HG03469 (cell line): ENCODE results near the gene FEM1C.

Experiments used
- ATAC-seq: cut with Tn5 transposase; IDR thresholded peaks from one replicate; pipeline ENCODE4 v1.9.1; 2021; ENCODE audit warnings: mild to moderate bottlenecking, moderate library complexity, moderate number of reproducible peaks; ENCODE audit not compliant: unreplicated experiment

The FEM1C gene

GRCh38 chr5:115522832-115523403 lies 21.7 kb downstream of the FEM1C start:
- no peak for ATAC-seq

- no peak for ATAC-seq
Observed at GRCh38 chr5:115520191-115520590, 24.4 kb downstream of the FEM1C start.

DNA sequence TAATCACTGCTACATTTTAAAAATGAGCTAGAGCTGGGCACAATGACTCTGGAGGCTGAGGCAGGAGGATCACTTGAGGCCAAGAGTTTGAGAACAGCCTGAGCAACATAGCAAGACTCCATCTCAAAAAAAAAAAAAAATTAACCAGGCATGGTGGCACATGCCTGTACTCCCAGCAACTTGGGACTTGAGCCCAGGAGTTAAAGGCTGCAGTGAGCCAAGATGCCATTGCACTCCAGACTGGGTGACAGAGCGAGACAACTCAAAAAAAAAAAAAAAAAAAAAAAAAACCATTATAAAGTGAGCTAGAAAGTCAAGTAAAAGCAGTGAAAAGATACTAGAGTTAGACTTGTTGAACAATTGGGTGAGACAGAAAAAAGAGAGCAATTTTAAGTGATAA lies 28.2 kb downstream of the FEM1C start:
- no peak for ATAC-seq

DNA sequence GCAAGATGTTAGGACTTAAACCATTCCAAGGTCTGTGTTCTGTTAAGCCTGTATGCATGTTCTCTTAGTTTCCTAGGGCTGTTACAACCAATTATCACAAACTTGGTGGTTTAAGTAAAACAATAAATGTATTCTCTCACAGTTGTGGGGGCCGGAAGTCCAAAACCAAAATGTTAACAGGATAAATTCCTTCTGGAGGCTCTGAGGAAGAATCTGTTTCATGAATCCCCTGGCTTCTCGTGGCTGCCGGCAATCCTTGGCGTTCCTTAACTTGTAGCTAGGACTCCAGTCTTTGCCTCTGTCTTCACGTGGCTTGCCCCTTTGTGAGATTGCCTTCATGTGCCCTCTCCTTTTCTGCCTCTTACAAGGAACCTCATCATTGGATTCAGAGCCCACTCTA lies 30.4 kb downstream of the FEM1C start:
- no peak for ATAC-seq

GRCh38 chr5:115511632-115512031 lies 32.9 kb downstream of the FEM1C start:
- no peak for ATAC-seq

- ATAC-seq: no peak
Observed at GRCh38 chr5:115510145-115510645, 34.4 kb downstream of the FEM1C start.

GRCh38 chr5:115509547-115509946 lies 35.0 kb downstream of the FEM1C start:
- no peak for ATAC-seq

DNA sequence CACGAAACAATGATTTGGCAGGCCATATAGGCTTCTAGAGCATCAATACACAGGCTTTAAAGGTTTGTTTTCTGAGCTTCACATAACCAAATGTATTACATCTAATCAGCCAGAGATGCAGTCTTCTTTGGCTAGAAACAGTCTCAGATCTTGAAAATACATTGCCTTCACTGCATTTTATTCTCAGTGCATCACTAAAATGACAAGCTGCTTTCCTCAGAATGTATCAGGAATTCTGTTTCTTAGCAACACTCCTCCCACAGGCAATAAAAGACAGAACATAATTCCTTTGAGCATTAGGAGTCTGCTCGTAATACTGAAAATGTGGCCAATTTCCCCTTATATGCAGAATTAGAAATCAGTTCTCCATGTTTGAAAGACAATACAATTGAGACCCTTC lies 36.9 kb downstream of the FEM1C start:
- ATAC-seq: no peak

DNA sequence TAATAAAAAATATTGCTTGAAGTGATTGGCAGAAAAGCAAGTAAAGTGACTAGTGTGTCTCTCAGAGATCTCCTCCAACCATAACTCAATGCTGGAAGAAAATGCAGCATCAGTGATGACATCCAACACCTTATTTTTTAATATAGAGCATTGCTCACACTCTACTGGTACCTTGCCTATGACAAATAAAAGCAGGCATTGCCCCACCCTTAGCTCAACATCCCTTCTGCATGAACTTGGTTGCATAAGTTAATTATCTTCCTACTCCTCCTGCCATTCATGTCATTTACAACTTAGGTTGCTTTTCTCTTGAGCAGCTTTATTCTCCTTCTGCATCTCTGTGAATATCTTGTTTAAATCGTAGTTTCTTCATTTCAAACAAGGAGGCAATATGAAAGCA lies 41.2 kb downstream of the FEM1C start:
- ATAC-seq: no peak

DNA sequence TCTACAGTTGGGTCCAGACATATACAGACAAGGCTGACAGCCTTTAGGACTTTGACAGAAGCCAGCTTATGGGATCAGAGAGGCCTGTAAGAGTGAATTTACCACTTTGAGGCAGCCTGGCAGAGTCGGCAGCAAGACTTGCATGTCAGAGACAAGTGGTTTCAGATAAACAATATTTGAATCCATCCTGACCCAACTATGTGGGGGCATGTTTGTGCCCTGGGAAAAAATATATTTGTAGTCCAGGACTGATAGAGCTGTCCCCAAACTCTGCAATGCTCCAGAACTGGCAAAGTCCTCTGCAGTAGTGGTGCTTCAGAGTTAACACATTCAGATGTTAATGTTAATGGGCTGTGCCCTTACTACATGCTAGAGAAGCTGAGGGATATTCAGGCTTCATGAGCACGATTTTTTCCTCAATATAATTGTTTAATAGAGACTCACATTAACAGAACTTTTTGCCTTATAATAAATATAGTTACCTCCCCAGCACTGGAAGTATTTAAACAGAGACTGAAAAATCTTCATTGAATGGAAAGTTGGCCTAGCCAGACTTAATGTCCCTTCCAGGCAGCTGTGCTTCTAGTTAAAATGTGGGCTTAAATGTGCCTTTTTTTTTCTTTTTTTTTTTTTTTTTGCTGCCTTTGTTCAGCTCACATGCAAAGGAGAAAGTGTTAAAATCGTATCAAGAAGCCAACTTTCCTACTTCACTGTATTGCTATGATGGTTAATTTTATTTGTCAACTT lies 42.9 kb downstream of the FEM1C start:
- ATAC-seq: no peak

GRCh38 chr5:115500225-115500624 lies 44.4 kb downstream of the FEM1C start:
- no peak for ATAC-seq

- no peak for ATAC-seq
Observed at GRCh38 chr5:115496936-115497576, 47.5 kb downstream of the FEM1C start.

DNA sequence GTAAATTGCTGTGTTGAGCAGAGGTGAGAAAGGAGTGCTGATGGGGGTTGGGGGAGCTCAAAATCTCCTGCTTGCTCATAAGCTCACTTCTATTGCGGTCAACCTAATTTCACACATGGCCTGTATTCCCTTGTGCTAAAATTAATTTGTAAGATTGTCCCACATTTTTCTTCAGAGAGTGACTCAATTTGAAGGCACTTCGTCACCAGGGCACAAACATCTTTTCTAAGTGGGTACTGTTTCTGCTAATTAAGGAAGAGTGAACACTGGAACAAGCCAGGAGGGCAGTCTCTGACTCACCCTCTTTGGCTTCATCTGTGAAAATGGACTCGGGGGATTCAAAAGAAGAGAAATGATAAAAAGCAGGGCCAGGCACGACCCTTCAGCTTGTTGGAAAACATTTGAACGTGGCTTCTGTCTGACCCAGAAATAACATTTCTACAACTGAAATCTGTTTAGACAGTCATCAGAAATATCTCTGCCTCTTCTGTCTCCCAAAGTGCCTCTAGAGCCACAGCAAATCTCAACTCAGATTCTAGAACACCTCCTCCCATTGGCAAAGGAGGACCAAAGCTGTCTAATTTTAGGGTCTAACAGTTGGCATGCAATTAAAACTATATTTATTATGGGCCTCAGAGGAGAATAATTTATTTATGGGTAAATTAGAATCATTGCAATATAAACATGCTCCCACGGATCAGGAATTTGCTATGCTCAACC lies 49.8 kb downstream of the FEM1C start:
- no peak for ATAC-seq

GRCh38 chr5:115490596-115490995 lies 54.0 kb downstream of the FEM1C start:
- ATAC-seq: no peak

- no peak for ATAC-seq
Observed at GRCh38 chr5:115489733-115490132, 54.8 kb downstream of the FEM1C start.

DNA sequence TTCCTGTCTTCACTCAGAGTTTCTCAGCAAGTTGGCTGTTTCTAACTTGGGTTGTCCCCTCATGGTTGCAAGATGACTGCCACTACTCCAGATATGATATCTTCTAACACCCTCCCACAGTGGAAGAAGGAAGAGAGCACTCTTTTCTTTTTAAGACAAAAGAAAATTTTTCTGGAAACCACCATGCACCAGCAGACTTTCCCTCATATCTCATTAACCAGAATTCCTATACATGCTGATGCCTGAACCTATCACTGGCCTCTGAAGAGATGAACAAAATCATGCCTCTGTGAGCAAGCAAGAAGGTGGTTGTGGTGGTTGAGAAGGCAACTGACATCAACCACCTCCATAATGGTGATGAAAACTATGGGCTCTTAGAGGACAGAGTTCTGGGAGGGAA lies 56.8 kb downstream of the FEM1C start:
- no peak for ATAC-seq

- ATAC-seq: no peak
Observed at GRCh38 chr5:115487168-115487567, 57.4 kb downstream of the FEM1C start.

- no peak for ATAC-seq
Observed at GRCh38 chr5:115486728-115487127, 57.8 kb downstream of the FEM1C start.

DNA sequence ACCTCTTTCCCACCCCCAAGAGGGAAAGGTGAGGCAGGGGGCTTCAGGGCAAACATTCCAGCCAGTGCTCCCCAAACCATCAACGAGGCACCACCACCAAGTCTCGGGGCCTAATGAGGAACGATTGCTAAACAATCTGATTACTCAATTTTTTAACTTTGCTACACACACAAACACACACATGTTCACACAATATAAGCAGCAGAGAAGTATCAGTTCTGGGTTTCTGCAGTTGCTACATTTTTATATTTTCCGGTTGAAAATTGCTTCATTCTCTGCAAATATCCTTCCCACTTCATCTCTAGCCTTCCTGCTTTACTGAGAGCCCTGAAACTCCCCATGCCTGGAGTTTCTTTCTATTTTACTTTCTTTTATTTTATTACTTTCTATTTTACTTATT lies 60.2 kb downstream of the FEM1C start:
- ATAC-seq: no peak

GRCh38 chr5:115480900-115481299 lies 63.7 kb downstream of the FEM1C start:
- ATAC-seq: no peak

GRCh38 chr5:115480271-115480670 lies 64.3 kb downstream of the FEM1C start:
- ATAC-seq: peak; percentile 70
